HEK293T (cell line): ENCODE results near the gene UTP14C.

ENCODE experiments used
- ARNT ChIP-seq: fragments of 450-650 bp; IDR thresholded peaks from 2 replicates; pipeline ENCODE4 v1.6.1; 2017; ENCODE audit warnings: mild to moderate bottlenecking
- BHLHE40 ChIP-seq: fragments of 450-650 bp; IDR thresholded peaks from 2 replicates; pipeline ENCODE4 v1.6.1; 2016; ENCODE audit warnings: mild to moderate bottlenecking, moderate library complexity, borderline replicate concordance
- CTBP1 ChIP-seq: fragments of 450-650 bp; IDR thresholded peaks from 2 replicates; pipeline ENCODE4 v1.6.1; 2016; ENCODE audit warnings: borderline replicate concordance
- ELF4 ChIP-seq: fragments of 450-650 bp; IDR thresholded peaks from 2 replicates; pipeline ENCODE4 v1.6.1; 2017; ENCODE audit warnings: antibody characterized with exemption
- FOXK2 ChIP-seq: fragments of 450-650 bp; IDR thresholded peaks from 2 replicates; pipeline ENCODE4 v1.6.1; 2016; ENCODE audit warnings: mild to moderate bottlenecking
- FOXM1 ChIP-seq: fragments of 450-650 bp; IDR thresholded peaks from 2 replicates; pipeline ENCODE4 v1.6.1; 2017; ENCODE audit warnings: mild to moderate bottlenecking, borderline replicate concordance
- HDGF ChIP-seq: fragments of 450-650 bp; IDR thresholded peaks from 2 replicates; pipeline ENCODE4 v1.6.1; 2017; ENCODE audit warnings: antibody characterized with exemption, borderline replicate concordance
- LEF1 ChIP-seq: fragments of 450-650 bp; IDR thresholded peaks from 2 replicates; pipeline ENCODE4 v1.6.1; 2017; ENCODE audit warnings: mild to moderate bottlenecking, borderline replicate concordance
- NFRKB ChIP-seq: fragments of 450-650 bp; IDR thresholded peaks from 2 replicates; pipeline ENCODE4 v1.6.1; 2016; ENCODE audit warnings: mild to moderate bottlenecking, moderate library complexity
- SP1 ChIP-seq: fragments of 450-650 bp; IDR thresholded peaks from 2 replicates; pipeline ENCODE4 v1.6.1; 2017
- SUZ12 ChIP-seq: fragments of 450-650 bp; IDR thresholded peaks from 2 replicates; pipeline ENCODE4 v1.6.1; 2016; ENCODE audit warnings: mild to moderate bottlenecking
- TARDBP ChIP-seq: fragments of 450-650 bp; IDR thresholded peaks from 2 replicates; pipeline ENCODE4 v1.6.1; 2016
- ZNF384 ChIP-seq: fragments of 450-650 bp; IDR thresholded peaks from 2 replicates; pipeline ENCODE4 v1.6.1; 2016
- TF ChIP-seq, protein P1 (sequence below): fragments of 450-650 bp; IDR thresholded peaks from 2 replicates; pipeline ENCODE4 v1.6.1; 2016

DNA sequence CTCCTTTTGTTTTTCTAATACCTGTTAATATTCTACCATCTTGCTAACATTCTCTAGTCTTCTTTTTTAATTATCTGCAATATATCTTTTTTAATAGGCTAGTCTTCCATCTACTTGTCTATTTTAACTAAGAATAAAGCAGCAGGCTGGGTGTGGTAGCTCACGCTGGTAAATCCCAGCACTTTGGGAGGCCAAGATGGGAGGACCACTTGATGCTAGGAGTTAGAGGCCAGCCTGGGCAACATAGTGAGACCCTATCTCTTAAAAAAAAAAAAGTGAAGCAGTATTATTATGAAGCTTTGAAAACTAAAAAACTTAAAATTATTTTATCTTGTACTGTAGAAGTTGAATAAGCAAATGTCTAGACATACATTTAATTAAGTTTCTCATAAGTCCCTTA is 3.3 kb downstream of the UTP14C start:
- TF ChIP-seq ARNT = no peak
- no peak for TF ChIP-seq FOXM1
- no peak for TF ChIP-seq HDGF
- no peak for TF ChIP-seq SP1
- no peak for TF ChIP-seq NFRKB
- no peak for TF ChIP-seq TARDBP
- TF ChIP-seq SUZ12 = no peak
- TF ChIP-seq ZNF384 = no peak
- no peak for TF ChIP-seq FOXK2
- TF ChIP-seq BHLHE40 = no peak
- TF ChIP-seq LEF1 = no peak
- no peak for TF ChIP-seq ELF4
- TF ChIP-seq CTBP1 = no peak
- TF ChIP-seq, protein P1, sequence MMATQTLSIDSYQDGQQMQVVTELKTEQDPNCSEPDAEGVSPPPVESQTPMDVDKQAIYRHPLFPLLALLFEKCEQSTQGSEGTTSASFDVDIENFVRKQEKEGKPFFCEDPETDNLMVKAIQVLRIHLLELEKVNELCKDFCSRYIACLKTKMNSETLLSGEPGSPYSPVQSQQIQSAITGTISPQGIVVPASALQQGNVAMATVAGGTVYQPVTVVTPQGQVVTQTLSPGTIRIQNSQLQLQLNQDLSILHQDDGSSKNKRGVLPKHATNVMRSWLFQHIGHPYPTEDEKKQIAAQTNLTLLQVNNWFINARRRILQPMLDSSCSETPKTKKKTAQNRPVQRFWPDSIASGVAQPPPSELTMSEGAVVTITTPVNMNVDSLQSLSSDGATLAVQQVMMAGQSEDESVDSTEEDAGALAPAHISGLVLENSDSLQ = no peak
